ENCODE data around the gene ANKRD9. TPM values are rescaled to one million over a fixed set of nuclear protein-coding genes. Genes with fewer than 3 reads are reported as not detected.

ANKRD9 gene
- total and polyA plus RNA-seq, 2 of the 13 experiments (the other 11 are each of a cell fraction or from before 2014, with no cell fraction given) = 10.0 to 15.0 TPM

- DNase-seq (ENCODE audit: low spot score) (no peak), FAIRE-seq (no peak), ATAC-seq (no peak)
- Histone ChIP-seq H3K36me3 (replicated peaks in 1 of 2; ENCODE audit: control insufficient read depth in 1 of 2, insufficient read depth in 2 of 2, low read length in 2 of 2) (peaks cover under 1% of the 10 kb centered on the region in 2 experiments; a peak in 1 of 5 replicates), H3K4me3 (replicated peaks in 1 of 3; ENCODE audit: insufficient read depth in 1 of 3, low read depth in 2 of 3, low read length in 3 of 3) (peak overlapping the region in 1 of 3 experiments; percentile 89; a peak in 2 of 6 replicates), H2AFZ (ENCODE audit: low read length) (no peak overlapping the region), H4K20me1 (ENCODE audit: insufficient read depth, low read length) (no peaks in the 10 kb centered on the region), H3K9ac (ENCODE audit: insufficient read depth, low read depth, low read length) (peak overlapping the region; percentile 47; the same call in 1 of the 2 replicates), H3K4me2 (ENCODE audit: low read depth, low read length) (peak overlapping the region; percentile 91), H3K9me3 (ENCODE audit: low read length) (no peaks in the 10 kb centered on the region), H3K27ac (ENCODE audit: extremely low read length, insufficient read depth, low read length) (peak overlapping the region; percentile 77), H3K27me3 (ENCODE audit: control insufficient read depth in 1 of 2, insufficient read depth in 2 of 2, low read length in 2 of 2) (no peaks in the 10 kb centered on the region; a peak in 1 of 5 replicates), H3K79me2 (ENCODE audit: insufficient read depth, low read length) (no peaks in the 10 kb centered on the region), H3K4me1 (ENCODE audit: insufficient read depth, low read length) (peaks cover 58% of the 10 kb centered on the region)
- 11% methylated on average over 3 of the region's 5 CpGs for WGBS (ENCODE audit: low lambda C conversion rate)
- intact Hi-C loops (cut with micrococcal nuclease; ENCODE audit: unreplicated experiment) (loop anchor here (2.0 kb wide), 1 partner anchor 69 kb away; no protein-coding TSS in a partner anchor), in situ Hi-C loops (cut with HindIII; ENCODE audit: extremely low pct_ligation_motif_present, low pct_unique_long_range_greater_than_20kb) (no loop called here)
- POLR2A ChIA-PET = interaction anchor here (0.6 to 0.8 kb wide), 3 partner anchors 13 to 69 kb away, joined by 3 to 4 read pairs (median 3); no protein-coding TSS in a partner anchor
- CTCF ChIA-PET (ENCODE audit: low intra/inter-chr PET ratio, low total read pairs) = no interaction called here
- BruUV-seq (replicated peaks) = no TSS peak
- TF ChIP-seq ZNF12 (CRISPR knock-in tag; IDR thresholded peaks at IDR 0.05) (no peak), DPF2 (CRISPR knock-in tag; IDR thresholded peaks at IDR 0.05; ENCODE audit: borderline replicate concordance, low read depth) (no peak), SKIL (CRISPR knock-in tag; IDR thresholded peaks at IDR 0.05; ENCODE audit: borderline replicate concordance) (no peak), BRF2 (CRISPR knock-in tag; IDR thresholded peaks at IDR 0.05) (no peak), ZNF451 (CRISPR knock-in tag; IDR thresholded peaks at IDR 0.05) (no peak), ZBTB34 (CRISPR knock-in tag; IDR thresholded peaks at IDR 0.05) (no peak), KLF12 (CRISPR knock-in tag; IDR thresholded peaks at IDR 0.05; ENCODE audit: borderline replicate concordance) (no peak), MED13 (CRISPR knock-in tag; IDR thresholded peaks at IDR 0.05) (no peak), SRSF4 (IDR thresholded peaks at IDR 0.05; ENCODE audit: low read depth, low read length, poor library complexity, severe bottlenecking) (no peak), ZNF264 (CRISPR knock-in tag; IDR thresholded peaks at IDR 0.05) (no peak), STAT5B (CRISPR knock-in tag; IDR thresholded peaks at IDR 0.05) (no peak), MLLT10 (CRISPR knock-in tag; IDR thresholded peaks at IDR 0.05) (no peak), ZNF781 (CRISPR knock-in tag; IDR thresholded peaks at IDR 0.05; ENCODE audit: borderline replicate concordance, not compliant biosample characterization) (no peak), ZNF83 (CRISPR knock-in tag; IDR thresholded peaks at IDR 0.05; ENCODE audit: borderline replicate concordance) (no peak), NFE2L2 (IDR thresholded peaks at IDR 0.05; ENCODE audit: low read length) (no peak), ZFP91 (CRISPR knock-in tag; IDR thresholded peaks at IDR 0.05; ENCODE audit: borderline replicate concordance) (0 out of 2 replicates have a peak, but pooled peaks have one; percentile 8)
Measured at GRCh38 chr14:102511538-102511937, 2.0 kb upstream of the ANKRD9 start.
